OCI-LY7 (cell line): ENCODE measurements around the gene RPGRIP1L. TPM values are rescaled to one million over a fixed set of nuclear protein-coding genes. Genes with fewer than 3 reads are reported as not detected.

ENCODE experiments used
- BruUV-seq: library from RNA; stranded (reverse); fragments of 400-500 nt; replicated peaks from 2 replicates; lab custom pipeline; 2021; lab: Mats Ljungman, UMichigan
- CTCF ChIA-PET: fragments of 300-600 bp; sonication (Branson Sonifier 250); formaldehyde crosslinking; loops from one replicate; lab custom pipeline; 2022; ENCODE audit warnings: antibody characterized with exemption; ENCODE audit not compliant: unreplicated experiment; lab: Charles Lee
- POLR2A ChIA-PET: fragments of 300-600 bp; sonication (Branson Sonifier 250); formaldehyde crosslinking; loops from one replicate; lab custom pipeline; 2022; ENCODE audit warnings: antibody characterized with exemption; lab: Charles Lee
- DNase-seq: peaks from one replicate; pipeline ENCODE4 v3.0.0-alpha.2; 2015; ENCODE audit warnings: low spot score
- H2AFZ ChIP-seq: fragments of 200-600 bp; sonication (generic), shearing (Covaris generic); 2 replicates; pipeline ENCODE4 v1.6.1; 2014; ENCODE audit warnings: mild to moderate bottlenecking, antibody characterized with exemption, low read length, moderate library complexity
- H3K27ac ChIP-seq: fragments of 200-600 bp; sonication (generic); 2 replicates; pipeline ENCODE4 v1.5.1; 2014; ENCODE audit warnings: mixed run types, low read depth, mild to moderate bottlenecking, moderate library complexity, low read length, inconsistent platforms; ENCODE audit not compliant: poor library complexity, severe bottlenecking
- H3K36me3 ChIP-seq: fragments of 200-600 bp; sonication (generic); 2 replicates; pipeline ENCODE4 v1.6.1; 2014; ENCODE audit warnings: mild to moderate bottlenecking, antibody characterized with exemption, low read length, moderate library complexity, mixed read lengths; ENCODE audit not compliant: insufficient read depth
- H3K4me1 ChIP-seq: fragments of 200-600 bp; sonication (generic); 2 replicates; pipeline ENCODE4 v1.5.1; 2014; ENCODE audit warnings: mild to moderate bottlenecking, low read length; ENCODE audit not compliant: insufficient read depth, poor library complexity, severe bottlenecking
- H3K4me2 ChIP-seq: fragments of 200-600 bp; sonication (generic); 2 replicates; pipeline ENCODE4 v1.6.1; 2014; ENCODE audit warnings: mild to moderate bottlenecking, low read length
- H3K4me3 ChIP-seq: fragments of 200-600 bp; sonication (generic); 2 replicates; pipeline ENCODE4 v1.5.1; 2014; ENCODE audit warnings: mild to moderate bottlenecking, low read depth, low read length; ENCODE audit not compliant: poor library complexity, severe bottlenecking
- H3K79me2 ChIP-seq: fragments of 200-600 bp; sonication (generic); 2 replicates; pipeline ENCODE4 v1.6.1; 2016; ENCODE audit warnings: low read depth, mild to moderate bottlenecking, low read length, moderate library complexity, mixed read lengths; ENCODE audit not compliant: insufficient read depth
- H3K9me2 ChIP-seq: fragments of 200-600 bp; sonication (generic); 2 replicates; pipeline ENCODE4 v1.6.1; 2016; ENCODE audit warnings: mild to moderate bottlenecking, low read length, mixed read lengths; ENCODE audit not compliant: insufficient read depth
- H3K9me3 ChIP-seq: fragments of 200-600 bp; sonication (generic); 2 replicates; pipeline ENCODE4 v1.6.1; 2014; ENCODE audit warnings: mild to moderate bottlenecking, mixed run types, low read length, mixed read lengths
- H4K20me1 ChIP-seq: fragments of 200-600 bp; sonication (generic); 2 replicates; pipeline ENCODE4 v1.6.1; 2014; ENCODE audit warnings: mild to moderate bottlenecking, antibody characterized with exemption, low read length, moderate library complexity, mixed read lengths; ENCODE audit not compliant: insufficient read depth
- EZH2phosphoT487 ChIP-seq: fragments of 200-600 bp; sonication (generic); IDR thresholded peaks from 2 replicates; pipeline ENCODE4 v1.6.1; 2018; ENCODE audit warnings: low read depth, borderline replicate concordance, mild to moderate bottlenecking, mixed run types, antibody characterized with exemption, low read length, moderate library complexity, mixed read lengths
- intact Hi-C: fragments of 100-400 bp; cut with micrococcal nuclease; formaldehyde crosslinking; loops from one replicate; pipeline ENCODE4 v1.10.0; 2022; ENCODE audit not compliant: unreplicated experiment
- total RNA-seq, 2 experiments: library from RNA; depleted of rRNA in 1 of 2; stranded (reverse); fragments of >200 nt in 1 of 2; shearing (Covaris generic) in 1 of 2; gene quantifications; 2 replicates each; pipeline ENCODE4 v1.2.3, GENCODE V29; 2014 to 2022
- TF ChIP-seq, protein P1 (sequence below): fragments of 200-600 bp; sonication (generic); conservative IDR thresholded peaks from 2 replicates; pipeline ENCODE4 v1.5.1; 2014; ENCODE audit warnings: mild to moderate bottlenecking, antibody characterized with exemption, low read length, moderate library complexity, mixed read lengths

RPGRIP1L gene
- total RNA-seq, 2 experiments from 2014 or later = 12.7 to 15.4 TPM

GRCh38 chr16:53695070-53695469 is 8.6 kb downstream of the RPGRIP1L start:
- peaks cover 30% of the 10 kb centered on the region for H3K36me3 ChIP-seq
- no peak overlapping the region for H2AFZ ChIP-seq
- no peak for DNase-seq
- H4K20me1 ChIP-seq = no peaks in the 10 kb centered on the region
- H3K79me2 ChIP-seq = no peaks in the 10 kb centered on the region
- no peaks in the 10 kb centered on the region for H3K4me1 ChIP-seq
- ChIA-PET POLR2A (no interaction called here), CTCF (no interaction called here)
- no TSS peak for BruUV-seq
- no peak overlapping the region for H3K27ac ChIP-seq
- intact Hi-C loops = no loop called here
- TF ChIP-seq EZH2phosphoT487 = no peak
- TF ChIP-seq, protein P1, sequence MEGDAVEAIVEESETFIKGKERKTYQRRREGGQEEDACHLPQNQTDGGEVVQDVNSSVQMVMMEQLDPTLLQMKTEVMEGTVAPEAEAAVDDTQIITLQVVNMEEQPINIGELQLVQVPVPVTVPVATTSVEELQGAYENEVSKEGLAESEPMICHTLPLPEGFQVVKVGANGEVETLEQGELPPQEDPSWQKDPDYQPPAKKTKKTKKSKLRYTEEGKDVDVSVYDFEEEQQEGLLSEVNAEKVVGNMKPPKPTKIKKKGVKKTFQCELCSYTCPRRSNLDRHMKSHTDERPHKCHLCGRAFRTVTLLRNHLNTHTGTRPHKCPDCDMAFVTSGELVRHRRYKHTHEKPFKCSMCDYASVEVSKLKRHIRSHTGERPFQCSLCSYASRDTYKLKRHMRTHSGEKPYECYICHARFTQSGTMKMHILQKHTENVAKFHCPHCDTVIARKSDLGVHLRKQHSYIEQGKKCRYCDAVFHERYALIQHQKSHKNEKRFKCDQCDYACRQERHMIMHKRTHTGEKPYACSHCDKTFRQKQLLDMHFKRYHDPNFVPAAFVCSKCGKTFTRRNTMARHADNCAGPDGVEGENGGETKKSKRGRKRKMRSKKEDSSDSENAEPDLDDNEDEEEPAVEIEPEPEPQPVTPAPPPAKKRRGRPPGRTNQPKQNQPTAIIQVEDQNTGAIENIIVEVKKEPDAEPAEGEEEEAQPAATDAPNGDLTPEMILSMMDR = no peak
- H3K9me2 ChIP-seq = no peaks in the 10 kb centered on the region
- no peak overlapping the region for H3K4me2 ChIP-seq
- no peak overlapping the region for H3K4me3 ChIP-seq
- no peaks in the 10 kb centered on the region for H3K9me3 ChIP-seq

DNA sequence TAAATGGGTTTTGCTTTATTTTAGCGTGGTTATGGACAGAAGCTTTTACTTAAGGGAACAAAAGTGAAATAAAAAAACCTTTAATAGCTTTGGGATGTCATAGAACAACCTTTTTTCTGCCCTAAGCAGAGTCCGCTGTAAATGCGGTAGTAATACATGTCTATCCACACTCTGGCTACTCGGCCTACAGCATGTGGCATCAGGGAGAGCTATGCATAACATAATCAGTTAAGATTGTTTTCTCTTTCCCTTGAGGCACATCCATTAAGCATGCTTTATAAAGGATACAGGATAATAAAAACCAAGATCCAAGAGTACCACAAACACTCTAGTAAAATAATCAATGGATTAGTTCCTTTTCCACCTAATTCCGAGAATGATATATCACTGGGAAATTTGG is 10.3 kb downstream of the RPGRIP1L start:
- Histone ChIP-seq H3K79me2 (no peaks in the 10 kb centered on the region), H3K9me2 (no peaks in the 10 kb centered on the region), H3K36me3 (peaks cover 23% of the 10 kb centered on the region), H3K4me2 (no peak overlapping the region), H3K27ac (no peak overlapping the region), H3K9me3 (no peaks in the 10 kb centered on the region), H3K4me1 (no peaks in the 10 kb centered on the region), H2AFZ (no peak overlapping the region), H3K4me3 (no peak overlapping the region), H4K20me1 (no peaks in the 10 kb centered on the region)
- POLR2A ChIA-PET = no interaction called here
- DNase-seq = no peak
- TF ChIP-seq EZH2phosphoT487 = no peak
- TF ChIP-seq, protein P1 = no peak
- CTCF ChIA-PET = no interaction called here
- intact Hi-C loops = no loop called here
- BruUV-seq = no TSS peak

DNA sequence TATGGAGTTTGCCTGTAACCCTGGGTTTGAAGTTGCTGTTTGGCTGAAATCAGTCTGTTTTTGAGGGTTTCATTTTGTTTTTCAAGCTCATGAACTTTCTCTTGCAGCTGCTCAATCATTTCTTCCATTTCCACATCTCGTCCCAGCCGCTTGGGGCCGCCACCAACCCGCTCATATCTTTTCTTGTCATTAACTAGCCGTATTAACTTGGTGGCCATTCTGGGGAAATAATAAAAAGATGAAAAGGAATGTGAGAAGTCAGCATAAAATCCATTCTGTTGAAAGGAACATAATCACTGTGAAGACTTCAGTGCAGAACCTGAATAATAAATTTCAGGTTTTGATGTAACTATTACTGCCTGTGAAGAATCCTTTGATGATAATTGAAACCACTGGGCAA is 11.5 kb downstream of the RPGRIP1L start:
- no TSS peak for BruUV-seq
- TF ChIP-seq, protein P1 = no peak
- no peak for TF ChIP-seq EZH2phosphoT487
- no peaks in the 10 kb centered on the region; the same call in 1 of the 2 replicates for H3K9me2 ChIP-seq

More for the DNA sequence above, 11.5 kb downstream of the RPGRIP1L start:
- ChIA-PET CTCF (no interaction called here), POLR2A (interaction anchor here (0.9 kb wide), 1 partner anchor 12 kb away, joined by 3 read pairs; the partner anchor contains the start of genes FTO and RPGRIP1L)
- no peaks in the 10 kb centered on the region for H3K4me1 ChIP-seq
- peaks cover 23% of the 10 kb centered on the region for H3K36me3 ChIP-seq
- no peaks in the 10 kb centered on the region for H4K20me1 ChIP-seq
- intact Hi-C loops = no loop called here
- no peaks in the 10 kb centered on the region for H3K9me3 ChIP-seq
- no peak overlapping the region for H3K27ac ChIP-seq
- H2AFZ ChIP-seq = no peak overlapping the region
- H3K4me3 ChIP-seq = no peak overlapping the region
- no peak overlapping the region for H3K4me2 ChIP-seq
- DNase-seq = no peak
- no peaks in the 10 kb centered on the region for H3K79me2 ChIP-seq
